Astrocyte of the spinal cord (primary cell): ENCODE data around the gene DNAJC5.
"Not testable (repeated sequence)": the region's sequence is repeated elsewhere in the genome, so short reads cannot be mapped to it uniquely, and the experiment has no call there.

Experiments
- DNase-seq: peaks from one replicate; pipeline ENCODE4 v3.0.0; 2011; ENCODE audit warnings: low read depth, low spot score
- H3K4me3 ChIP-seq: 2 replicates; pipeline ENCODE4 v1.5.1; 2011; ENCODE audit warnings: low read depth, mild to moderate bottlenecking, low read length, moderate library complexity
- CTCF ChIP-seq: IDR thresholded peaks from 2 replicates; pipeline ENCODE4 v1.5.1; 2012; ENCODE audit warnings: low read depth, mild to moderate bottlenecking, low read length, inconsistent platforms
- in situ Hi-C: cut with HindIII; loops from 2 replicates; pipeline ENCODE4 v1.10.0; 2017; ENCODE audit warnings: low sequenced_read_pairs

DNAJC5 gene

GRCh38 chr20:63956664-63957003, 61.7 kb downstream of the DNAJC5 start:
- DNase-seq = no peak
- no peak for TF ChIP-seq CTCF
- peak overlapping the region; percentile 45 for H3K4me3 ChIP-seq
- in situ Hi-C loops = no loop called here

GRCh38 chr20:63957004-63957689, 62.2 kb downstream of the DNAJC5 start:
- peak; percentile 13 for TF ChIP-seq CTCF
- peak overlapping the region; percentile 45 for H3K4me3 ChIP-seq
- in situ Hi-C loops = no loop called here
- peak; percentile 66 for DNase-seq

GRCh38 chr20:63957690-63958441, 62.9 kb downstream of the DNAJC5 start:
- no peak for TF ChIP-seq CTCF
- no peak for DNase-seq
- in situ Hi-C loops = no loop called here
- H3K4me3 ChIP-seq = no peak overlapping the region

GRCh38 chr20:63958471-63958870, 63.5 kb downstream of the DNAJC5 start:
- DNase-seq = no peak
- no peak overlapping the region for H3K4me3 ChIP-seq
- in situ Hi-C loops = no loop called here
- no peak for TF ChIP-seq CTCF

- H3K4me3 ChIP-seq = no peak overlapping the region
- no peak for TF ChIP-seq CTCF
- in situ Hi-C loops = no loop called here
- no peak for DNase-seq
These were observed 64.2 kb downstream of the DNAJC5 start for GRCh38 chr20:63958964-63959698.

- TF ChIP-seq CTCF = no peak
These were observed 64.8 kb downstream of the DNAJC5 start for GRCh38 chr20:63959699-63960075.

GRCh38 chr20:63960654-63961621, 66.0 kb downstream of the DNAJC5 start:
- in situ Hi-C loops, H3K4me3 ChIP-seq, DNase-seq: not testable (repeated sequence)

More at GRCh38 chr20:63959699-63960075, 64.8 kb downstream of the DNAJC5 start:
- in situ Hi-C loops = no loop called here
- H3K4me3 ChIP-seq = no peak overlapping the region
- DNase-seq = no peak
